Activated naive CD4-positive, alpha-beta T cell treated with Interleukin-2 at 50 U/mL for 16 hours (primary cell): ENCODE results near the gene GPR18.
"Not testable (repeated sequence)": the region's sequence is repeated elsewhere in the genome, so short reads cannot be mapped to it uniquely, and the experiment has no call there.

Experiments
- DNase-seq: peaks from one replicate; pipeline ENCODE4 v3.0.0-alpha.2; 2020

The GPR18 gene

DNA sequence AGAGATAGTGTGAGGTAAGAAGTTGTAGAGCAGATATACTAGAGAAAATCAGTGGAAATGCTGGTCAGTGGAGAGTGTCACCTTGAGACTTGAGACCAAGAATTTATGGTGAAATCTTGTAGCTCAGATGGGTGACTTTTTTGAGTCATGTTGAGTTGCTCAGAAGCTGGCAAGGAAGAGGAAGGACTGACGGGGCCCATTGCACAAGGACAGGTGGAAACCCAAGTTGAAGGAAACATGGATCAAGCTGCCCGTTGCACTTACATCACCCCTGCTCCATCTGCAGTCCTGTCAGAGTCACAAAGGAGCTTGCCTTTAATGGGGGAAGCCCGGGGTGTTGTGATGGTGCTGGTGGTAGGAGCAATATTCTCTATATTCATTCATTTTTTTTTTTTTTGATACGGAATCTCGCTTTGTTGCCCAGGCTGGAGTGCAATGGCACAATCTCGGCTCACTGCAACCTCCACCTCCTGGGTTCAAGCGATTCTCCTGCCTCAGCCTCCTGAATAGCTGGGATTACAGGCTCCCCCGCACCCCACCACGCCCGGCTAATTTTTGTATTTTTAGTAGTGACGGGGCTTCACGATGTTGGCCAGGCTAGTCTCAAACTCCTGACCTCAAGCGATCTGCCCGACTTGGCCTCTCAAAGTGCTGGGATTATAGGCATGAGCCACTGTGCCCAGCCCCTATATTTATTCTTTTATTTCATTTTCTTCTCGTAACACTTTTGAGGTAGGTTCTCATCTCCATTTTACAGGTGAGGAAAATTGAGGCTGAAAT, 30.1 kb downstream of the GPR18 start:
- DNase-seq: no peak

DNA sequence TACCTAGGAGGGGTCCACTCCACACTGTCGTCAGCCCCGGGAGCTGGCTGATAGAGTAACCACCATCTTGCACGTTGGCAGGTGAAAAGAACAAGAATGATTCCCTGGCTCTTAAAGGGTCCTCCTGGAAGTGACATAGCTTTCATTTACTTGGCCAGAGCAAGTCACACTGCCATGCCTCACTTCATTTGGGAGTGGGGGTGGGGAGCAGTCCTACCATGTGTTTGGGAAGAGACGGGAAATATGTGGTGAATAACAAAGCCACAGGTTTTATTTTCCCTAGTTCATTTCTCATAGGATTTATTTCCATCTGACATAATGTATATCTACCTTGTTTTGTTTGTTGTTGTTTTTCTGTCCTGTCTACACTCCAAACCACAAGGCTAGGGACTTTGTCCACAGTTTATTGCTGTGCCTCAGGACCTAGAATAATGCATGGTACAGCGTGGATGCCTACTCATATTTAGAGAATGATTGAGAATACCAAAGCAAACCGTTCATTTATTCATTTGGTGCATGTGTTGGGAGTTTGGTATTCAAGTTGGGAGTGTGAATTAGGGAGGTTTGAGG, 30.8 kb downstream of the GPR18 start:
- no peak for DNase-seq

DNA sequence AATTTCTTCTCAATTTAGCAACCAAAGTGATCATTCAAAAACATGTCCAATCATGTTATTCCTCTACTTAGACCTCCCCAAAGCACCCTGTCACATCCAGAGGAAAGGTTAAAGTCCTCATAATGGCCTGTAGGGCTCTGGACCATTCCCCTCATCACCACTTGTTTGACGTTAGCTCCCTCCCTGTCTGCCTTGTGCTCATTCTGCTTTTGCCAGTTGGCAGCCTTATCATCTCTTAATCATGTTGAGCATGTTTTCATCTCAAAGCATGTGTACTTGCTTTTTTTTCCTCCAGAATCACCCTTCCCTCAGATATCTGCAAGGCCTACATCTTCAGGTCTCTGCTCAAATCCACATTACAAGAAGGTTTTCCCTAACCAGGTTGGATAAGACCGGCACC, 31.7 kb downstream of the GPR18 start:
- DNase-seq: no peak

DNA sequence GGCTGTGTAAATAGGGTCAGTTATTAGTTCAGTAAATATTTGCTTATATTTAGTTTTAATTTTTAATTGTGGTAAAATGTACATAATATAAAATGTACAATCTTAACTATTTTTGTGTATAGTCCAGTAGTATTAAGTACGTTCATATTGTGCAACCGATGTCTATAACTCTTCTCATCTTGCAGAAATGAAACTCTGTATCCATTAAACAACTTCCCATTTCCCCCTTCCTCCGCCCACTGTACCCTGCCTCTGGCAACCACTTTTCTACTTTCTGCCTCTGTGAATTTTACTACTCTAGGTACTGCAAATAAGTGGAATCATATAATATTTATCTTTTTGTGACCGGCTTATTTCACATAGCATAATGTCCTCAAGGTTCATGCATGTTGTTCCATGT, 33.1 kb downstream of the GPR18 start:
- no peak for DNase-seq

DNA sequence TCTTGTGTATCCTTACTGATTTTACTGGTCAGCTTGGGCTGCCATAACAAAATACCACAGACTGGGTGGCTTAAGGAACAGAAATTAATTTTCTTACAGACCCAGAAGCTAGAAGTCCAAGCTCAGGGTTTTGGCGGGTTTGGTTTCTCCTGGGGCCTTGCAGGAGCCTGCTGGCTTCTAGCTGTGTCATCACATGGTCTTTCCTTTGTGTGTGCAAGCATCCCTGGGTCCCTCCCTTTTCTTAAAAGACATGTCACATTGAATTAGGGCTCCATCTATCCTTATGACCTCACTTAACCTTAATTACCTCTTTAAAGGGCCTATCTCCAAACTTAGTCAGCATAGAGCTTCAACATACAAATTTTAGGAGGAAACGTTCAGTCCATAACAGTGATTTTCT, 34.2 kb downstream of the GPR18 start:
- no peak for DNase-seq

DNA sequence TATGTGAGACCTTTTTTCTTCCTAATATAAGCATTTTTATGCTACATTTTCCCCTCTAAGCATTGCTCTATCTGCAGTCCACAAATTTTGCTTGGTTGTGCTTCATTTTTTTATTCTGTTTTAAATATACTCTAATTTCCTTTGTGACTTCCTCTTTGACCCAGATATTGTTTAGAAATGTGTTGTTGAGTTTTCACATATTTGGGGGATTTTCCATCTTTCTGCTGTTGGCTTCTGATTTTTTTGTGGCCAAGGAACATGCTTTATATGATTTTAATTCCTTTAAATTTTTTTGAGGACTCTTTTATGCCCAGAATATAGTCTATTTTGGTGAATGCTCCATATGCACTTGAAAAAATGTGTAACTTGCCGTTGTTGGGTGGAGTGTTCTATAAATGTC, 34.6 kb downstream of the GPR18 start:
- DNase-seq: no peak

DNA sequence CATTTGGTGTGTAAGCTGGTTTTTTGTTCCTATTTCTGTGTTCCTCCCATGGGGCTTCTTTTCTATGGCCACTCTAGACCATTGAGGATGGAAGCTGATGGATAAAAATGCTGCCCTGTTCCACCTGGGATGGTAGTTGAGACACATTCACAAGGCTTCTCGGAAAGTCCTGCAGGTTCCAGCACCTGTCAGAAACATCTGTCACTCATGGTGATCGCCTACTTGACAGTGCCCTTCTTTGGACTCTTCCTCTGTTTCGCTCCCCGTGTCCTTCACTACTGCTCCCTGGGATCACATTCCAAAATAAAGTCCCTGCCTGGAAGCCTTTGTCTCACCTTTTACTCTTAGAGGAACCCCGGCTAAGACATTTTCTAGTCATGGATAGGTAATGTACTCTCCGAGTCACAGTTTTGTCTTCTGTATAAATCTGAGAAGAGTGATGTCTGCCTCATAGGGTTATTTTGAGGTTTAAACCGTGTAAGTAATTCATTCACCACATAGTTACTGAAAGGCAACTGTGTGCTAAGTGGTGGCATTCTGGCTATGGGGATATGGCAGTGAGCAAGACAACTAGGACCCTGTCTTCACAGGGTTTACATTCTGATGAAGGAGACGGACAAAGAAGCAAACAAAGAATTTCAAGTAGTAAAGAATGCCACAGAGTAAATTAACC, 36.5 kb downstream of the GPR18 start:
- no peak for DNase-seq

DNA sequence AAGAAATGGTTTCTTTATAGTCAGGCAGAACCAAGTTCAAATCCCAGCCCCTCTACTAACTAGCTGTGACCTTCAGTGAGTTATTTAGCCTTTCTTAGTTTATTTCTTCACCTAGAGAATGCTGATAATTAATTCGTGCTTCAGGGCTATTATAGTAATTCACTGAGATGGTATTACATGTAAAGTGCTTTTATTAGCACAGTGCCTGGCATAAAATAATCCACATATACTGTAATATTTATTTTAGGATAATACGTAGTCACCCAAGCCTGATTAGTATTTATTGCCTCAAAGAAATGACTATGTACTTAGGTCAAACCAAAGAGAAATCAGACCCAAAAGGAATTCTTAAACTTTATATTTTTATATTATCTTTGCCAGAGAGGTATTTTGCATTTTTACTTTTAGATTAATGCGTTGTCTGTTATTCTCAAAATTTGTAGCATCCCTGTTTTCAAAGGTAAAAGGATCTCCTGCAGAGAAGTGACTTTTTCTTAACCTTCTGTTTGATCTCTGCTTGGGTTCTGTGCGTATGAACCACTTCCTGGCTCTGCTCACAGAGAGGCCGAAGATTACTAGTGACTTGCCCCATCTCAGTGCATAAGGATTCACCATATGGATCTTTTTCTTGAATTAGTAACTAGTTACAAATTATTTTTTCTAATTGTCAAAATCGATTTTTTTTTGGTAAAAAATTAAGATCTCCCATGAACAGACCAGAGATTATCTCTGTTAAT, 37.8 kb downstream of the GPR18 start:
- DNase-seq: no peak

DNA sequence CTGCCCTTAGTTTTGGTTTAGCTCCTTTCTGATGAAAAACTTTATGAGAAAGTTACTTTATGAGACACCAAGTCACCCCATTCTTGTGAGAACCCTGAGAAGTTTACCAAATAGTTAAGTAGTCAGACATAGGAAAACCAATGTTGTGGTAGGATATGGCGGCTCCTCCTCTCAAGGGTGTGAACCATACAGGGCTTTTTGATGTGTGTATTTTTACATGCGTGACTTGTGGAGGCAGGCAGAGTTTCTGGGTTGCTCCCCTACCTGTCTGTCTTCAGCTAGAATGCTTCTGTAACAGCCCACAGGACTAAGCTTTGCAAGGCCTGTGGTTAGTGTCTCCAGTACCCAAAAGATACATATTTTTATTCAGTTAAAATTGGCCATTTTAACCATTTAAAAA, 39.2 kb downstream of the GPR18 start:
- DNase-seq: peak; percentile 57

DNA sequence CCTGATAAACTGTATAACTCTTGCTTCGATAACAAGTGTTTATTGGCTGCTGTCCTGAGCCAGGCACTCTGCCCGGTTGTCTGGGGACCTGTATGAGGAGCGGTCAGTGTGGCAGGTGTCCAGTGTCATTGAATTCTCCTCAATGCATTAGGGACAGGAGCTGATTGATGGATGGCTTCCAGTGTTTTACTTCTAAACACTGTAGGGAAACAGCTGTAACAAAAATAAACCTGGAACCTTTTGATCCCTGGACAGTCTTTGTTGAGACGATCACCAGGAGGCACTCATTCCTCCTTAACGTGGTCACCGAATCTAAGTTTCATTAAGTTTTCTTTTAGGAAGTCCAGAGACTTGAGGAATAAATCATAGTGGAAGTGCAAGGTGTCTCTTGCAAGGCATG, 39.6 kb downstream of the GPR18 start:
- no peak for DNase-seq

DNA sequence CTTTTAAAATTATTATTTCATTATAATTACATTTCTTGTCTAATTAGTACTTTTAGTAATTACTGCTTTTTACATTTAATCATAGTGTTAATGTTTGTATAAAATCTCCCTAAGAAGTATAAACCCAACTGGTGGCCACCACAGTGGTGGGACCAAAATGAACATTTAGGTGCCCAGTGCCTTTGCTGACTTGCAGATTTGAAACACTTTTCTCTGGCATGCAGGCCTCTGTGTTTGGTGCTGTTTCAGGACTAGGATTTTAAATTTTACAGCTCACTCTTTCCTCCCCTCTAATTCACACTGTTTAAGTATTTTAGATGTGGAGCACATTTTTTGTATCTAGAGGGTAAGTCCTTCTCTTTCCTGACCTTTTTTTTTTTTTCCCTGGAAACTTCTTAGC, 40.1 kb downstream of the GPR18 start:
- DNase-seq: no peak

DNA sequence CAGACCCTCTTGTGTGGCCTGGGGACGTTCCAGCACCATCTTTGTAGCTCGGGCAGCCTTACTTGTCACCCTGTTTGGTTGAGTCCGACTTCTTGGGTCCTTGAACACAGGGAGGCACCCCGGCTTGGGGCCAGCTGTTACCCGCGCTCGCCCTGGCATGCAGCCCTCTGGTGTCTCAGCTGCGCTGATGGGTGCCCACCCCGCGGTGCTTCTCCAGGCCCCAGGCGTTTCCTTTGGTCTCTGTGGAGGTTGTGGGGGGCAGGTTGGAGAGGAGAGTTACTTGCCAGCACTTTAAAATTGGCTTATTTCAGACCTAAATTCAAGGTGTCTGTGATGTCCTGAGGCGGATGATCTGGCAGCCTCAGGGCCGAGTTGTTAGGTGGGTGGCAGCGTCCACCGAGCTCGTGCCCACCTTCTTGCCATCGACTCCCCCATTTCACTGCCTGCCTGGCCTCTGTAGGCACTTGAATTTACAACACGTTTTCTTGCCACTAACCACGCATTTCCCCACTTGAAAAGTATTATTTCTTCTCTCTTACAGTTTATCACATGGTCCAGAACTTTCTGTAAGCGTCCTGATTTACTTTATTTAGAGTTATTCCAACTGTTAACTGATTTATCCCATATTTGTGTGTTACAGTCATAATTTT, 40.6 kb downstream of the GPR18 start:
- no peak for DNase-seq

DNA sequence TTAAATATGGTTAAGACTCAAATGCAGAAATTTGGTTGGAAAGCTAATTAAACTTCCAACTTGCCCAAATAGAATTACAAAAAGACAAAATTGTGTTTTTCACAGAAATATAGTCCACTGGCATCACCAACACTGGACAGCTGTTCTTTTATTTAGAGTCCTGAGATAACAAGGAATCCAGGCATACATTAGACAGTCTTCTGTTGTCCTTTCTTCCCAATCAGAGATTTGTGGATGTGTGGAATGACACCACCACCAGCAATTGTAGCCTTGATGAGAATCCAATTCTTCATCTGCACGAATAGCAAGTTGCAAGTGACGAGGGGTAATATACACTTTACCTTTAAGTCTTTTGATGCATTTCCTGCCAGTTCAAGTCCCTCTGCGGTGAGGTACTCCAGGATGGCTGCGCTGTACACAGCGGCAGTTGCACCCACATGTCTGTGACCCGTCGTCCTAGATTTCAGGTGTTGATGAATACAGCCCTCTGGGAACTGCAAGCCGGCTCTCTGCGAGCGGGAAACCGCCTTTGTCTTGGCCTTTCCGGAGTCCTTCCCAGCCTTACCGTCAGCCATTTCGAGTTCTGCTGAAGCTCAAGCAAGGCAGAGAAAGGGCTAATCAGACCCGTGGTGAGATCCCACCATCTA, 42.9 kb downstream of the GPR18 start:
- DNase-seq: peak; percentile 57

DNA sequence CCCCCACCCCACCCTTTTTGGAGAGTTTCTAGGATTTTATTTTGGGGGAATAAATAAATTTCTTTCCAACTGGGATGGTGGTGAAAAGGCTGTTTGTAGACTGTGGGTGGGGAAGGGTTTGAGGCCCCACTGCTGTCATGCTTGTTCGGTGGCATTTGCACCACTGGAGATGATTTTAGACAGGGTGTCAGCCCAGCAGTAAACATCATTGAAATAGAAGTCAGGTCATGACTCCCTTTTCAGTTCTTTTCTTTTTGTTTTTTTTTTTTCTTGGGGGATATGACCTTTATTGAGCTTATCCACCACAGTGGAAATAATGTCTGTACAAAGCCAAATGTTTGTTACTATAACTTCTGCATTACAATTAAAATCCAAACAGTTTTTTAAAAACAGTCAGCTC, 43.4 kb downstream of the GPR18 start:
- no peak for DNase-seq

DNA sequence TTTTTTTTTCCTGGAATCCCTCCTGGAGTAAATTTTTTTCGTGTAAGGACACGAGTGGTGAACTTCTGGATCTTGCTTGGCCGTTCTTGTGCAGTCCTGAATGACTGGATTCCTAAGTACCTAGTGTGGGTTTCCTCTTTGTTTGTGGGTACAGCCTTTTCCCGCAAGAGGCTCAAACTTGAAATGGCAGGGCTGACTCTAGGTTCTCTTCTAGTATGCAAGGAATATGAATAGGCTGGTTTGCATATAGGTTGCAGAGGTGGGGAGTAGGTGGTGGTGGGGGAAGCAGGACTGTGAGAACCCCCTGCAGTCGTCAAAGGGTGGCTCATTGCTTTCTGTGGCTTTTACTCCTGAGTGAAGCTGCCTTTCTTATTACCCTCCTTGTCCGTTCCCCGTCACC, 43.9 kb downstream of the GPR18 start:
- DNase-seq: peak; percentile 64

DNA sequence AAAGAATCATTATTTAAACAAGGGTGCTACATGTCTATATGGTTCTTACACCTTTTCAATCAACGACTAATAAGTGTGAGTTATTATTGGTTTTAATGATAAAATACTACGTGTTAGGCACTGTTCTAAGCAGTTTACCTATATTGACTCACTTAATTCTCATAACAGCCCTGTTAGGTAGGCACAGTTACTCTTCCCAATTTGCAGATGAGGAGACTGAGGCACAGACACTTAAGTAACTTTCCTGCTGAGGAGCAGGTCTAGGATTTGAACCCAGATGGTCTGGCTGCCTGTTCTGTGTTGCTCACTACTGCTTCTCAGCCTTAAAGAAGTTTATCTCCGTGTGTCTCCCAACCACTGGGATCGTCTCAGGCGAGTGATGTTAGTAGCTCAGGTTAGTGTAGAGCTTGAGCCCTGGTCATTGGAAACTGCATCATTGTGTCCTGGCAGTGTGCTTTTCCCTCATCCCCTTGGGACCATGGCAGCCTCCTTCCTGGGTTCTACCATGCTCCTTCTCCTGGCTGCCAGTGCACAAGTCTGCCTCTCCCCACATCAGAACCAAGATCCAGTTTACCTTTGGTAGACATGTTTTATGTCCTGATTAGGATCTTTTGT, 46.7 kb downstream of the GPR18 start:
- no peak for DNase-seq

DNA sequence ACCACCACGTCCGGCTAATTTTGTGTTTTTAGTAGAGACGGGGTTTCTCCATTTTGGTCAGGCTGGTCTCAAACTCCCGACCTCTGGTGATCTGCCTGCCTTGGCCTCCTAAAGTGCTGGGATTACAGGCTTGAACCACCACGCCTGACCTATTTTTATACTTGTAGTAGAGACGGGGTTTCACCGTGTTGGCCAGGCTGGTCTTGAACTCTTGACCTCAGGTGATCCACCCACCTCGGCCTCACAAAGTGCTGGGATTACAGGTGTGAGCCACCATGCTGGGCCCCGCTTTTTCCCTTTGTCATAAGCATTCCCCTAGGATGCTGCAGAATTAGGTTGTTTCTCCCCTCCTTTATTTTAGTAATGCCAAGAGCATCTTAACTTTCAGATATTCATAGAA, 47.6 kb downstream of the GPR18 start:
- not testable (repeated sequence) for DNase-seq

DNA sequence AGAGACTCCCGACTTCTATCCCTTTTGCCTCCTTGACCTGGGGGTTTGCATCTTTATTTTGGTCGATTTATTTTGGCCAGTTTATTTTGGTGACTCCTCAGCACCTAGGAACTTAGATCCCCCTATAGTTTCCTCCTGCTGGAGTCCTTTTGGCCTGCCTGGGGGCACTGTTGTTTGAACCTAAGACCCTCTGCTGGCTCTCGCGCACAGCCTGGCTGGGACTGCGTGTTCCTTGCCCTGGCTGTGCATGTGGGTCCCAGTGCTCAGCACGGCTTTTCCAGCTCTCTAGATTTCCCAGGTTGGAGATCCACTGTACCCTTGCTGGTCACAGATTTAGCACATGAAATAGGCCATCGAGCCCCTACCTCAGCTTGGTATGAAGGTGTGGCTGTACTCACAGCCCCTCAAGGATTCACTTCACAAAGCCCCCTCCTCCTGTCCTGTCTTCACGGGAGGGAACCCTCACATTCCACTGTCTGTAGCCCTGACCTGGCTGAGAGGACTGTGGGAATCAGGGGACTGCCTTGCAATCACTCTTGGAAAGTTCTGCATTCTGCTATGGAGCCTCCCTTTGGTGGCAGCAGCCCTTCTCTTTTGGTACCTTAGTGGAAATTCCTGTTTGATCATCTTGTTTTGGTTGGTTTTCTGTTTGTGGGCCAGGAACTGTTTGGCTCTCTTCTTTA, 49.2 kb downstream of the GPR18 start:
- DNase-seq: no peak

DNA sequence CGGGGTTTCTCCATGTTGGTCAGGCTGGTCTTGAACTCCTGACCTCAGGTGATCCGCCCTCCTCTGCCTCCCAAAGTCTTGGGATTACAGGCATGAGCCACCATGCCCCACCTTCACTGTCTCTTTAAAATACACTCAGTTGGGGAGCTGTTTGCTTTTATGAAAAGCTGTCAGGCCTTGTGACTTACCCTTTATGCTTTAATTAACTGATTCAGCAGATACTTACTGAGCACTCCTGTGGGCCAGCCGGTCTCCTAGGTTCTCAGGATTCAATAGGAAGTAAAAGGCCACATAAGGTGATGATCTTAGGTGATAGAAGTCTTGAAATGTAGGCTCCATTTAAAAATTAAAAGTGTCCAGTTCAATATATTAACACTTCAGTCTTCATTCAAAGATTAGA, 50.0 kb downstream of the GPR18 start:
- DNase-seq: no peak

DNA sequence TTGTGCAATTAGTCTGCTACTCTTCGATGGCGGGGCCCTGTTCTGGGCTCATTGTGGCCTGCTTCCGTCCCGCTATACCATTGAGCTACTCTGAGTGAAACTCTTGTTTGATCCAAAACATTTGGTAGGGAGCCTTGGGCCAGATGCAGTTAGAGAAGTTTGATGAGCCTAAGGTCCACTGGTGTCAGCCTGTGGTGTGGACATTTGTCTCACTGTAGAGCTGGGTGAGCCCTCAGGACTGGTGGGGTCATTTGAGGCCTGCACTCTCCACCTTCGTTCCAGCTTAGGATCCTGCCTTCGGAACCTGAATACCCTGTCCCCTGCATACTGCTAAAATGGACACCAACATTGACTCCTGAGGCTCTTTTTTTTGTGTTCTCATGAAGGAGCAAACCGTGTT, 50.7 kb downstream of the GPR18 start:
- no peak for DNase-seq

DNA sequence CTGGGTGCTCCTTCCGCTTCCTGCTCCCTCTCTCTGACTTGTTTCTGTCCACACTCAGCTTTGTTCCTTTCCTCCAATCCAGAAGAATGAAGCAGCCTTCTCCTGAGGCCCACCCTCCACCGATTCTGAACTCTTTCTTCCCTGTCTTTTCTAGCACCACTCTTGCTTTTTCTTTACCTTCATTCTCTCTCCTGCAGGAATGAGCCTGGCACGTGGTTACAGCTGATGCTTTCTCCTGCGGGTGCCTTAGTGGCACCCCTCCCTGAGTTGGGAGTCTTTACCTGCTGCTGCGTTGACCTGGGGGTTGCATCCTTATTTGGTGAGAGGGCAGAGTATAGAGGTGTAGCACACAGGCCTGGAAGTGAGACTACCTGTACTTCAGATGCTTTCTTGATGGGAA, 51.3 kb downstream of the GPR18 start:
- DNase-seq: no peak

DNA sequence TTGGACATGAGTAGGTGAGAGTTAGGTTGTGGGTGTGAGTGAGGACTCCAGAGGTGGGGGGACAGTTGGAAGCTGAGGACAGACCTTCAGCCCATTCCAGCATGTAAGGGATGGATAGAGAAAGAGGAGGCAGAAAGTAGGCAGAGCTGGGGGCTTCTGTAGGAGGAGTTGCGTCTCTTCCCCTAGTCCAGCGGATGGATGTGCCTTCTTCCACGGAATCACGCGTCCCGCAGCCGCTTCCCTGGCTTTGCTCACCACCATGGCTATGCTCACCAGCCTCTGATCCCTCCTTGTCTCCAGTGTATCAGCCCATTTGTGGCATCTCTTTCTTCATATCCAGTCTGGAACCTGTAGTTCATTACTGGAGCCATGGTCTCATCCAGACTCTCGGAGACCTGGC, 52.0 kb downstream of the GPR18 start:
- no peak for DNase-seq
